RKO (cell line): ENCODE results near the gene STAP2.
A peak's percentile ranks its signal among the peaks of the same experiment; 100 is the strongest.
"Not testable (repeated sequence)": the region's sequence is repeated elsewhere in the genome, so short reads cannot be mapped to it uniquely, and the experiment has no call there.

ENCODE experiments used
- DNase-seq: peaks from one replicate; pipeline ENCODE4 v3.0.0-alpha.2; 2016; ENCODE audit warnings: low spot score

The STAP2 gene

GRCh38 chr19:4357921-4358326 is 19.3 kb upstream of the STAP2 start:
- no peak for DNase-seq

GRCh38 chr19:4357095-4357797 is 18.6 kb upstream of the STAP2 start:
- no peak for DNase-seq

DNA sequence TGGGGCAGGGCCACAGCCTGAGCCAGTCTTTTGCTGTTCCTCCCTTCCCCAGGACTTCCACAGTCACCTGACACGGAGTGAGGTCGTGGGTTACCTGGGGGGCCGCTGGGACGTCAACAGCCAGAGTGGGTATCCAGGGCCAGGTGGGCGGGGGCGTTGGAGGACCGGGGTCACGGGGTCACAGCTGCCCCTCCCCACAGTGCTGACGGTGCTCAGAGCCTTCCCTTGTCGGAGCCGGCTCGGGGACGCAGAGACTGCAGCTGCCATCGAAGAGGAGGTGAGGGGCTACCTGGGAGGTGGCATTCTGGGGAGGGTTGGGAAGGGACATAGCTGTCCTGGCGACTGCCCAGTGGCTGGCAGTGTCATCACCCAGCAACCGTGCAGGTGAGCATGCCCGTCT is 16.3 kb upstream of the STAP2 start:
- no peak for DNase-seq

DNA sequence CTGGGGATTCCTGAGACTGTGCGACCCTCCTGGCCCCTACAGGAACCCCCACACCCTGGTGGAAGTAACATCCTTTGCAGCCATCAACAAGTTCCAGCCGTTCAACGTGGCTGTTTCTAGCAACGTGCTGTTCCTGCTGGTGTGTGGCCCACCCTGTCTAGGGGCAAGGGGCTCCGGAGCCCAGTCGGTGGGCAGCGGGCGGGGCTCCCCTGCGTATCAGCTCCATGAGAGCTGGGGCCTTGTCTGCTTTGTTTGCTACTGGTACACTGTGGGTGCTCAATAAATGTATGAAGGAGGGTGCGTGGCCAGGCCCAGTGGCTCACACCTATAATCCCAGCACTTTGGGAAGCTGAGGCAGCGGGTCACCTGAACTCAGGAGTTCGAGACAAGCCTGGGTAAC is 15.7 kb upstream of the STAP2 start:
- no peak for DNase-seq

DNA sequence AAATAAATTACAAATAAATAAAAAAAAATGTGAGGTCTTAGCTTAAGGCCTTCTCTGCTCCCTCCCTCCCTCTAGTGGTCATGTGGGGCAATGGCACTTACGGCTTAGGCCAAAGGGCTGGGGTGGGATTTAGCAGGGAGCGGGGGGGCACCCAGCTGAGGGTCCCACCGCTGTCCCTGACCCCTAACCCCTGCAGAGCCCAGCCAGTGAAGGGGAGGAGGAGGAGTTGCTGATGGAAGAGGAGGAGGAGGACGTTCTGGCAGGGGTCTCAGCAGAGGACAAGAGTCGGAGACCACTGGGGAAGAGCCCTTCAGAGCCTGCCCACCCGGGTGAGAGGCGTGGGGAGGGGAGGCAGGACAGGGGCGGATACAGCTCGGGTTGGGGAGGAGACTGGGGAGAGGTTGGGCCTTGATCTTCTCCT is 14.1 kb upstream of the STAP2 start:
- peak; percentile 66 for DNase-seq

DNA sequence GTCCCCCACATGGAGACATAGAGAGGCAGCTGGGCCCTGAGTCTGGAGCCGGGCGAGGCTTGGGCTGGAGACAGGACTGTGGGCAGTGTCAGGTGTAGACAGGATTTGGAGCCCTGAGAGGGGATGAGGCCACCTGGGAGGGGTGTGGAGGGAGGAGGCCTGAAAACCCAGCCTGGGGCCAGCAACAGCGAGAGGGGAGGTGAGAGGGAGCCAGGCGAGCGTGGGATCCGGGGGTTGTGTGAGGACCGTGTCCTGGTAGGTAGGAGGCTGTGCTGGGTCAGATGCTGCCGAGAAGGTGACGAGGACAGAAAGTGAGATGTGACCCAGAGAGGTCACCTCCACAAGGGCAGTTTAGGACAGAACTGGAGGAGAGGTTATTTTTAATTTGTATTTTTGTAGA is 12.1 kb upstream of the STAP2 start:
- no peak for DNase-seq

- DNase-seq = no peak
These were observed 11.5 kb upstream of the STAP2 start for GRCh38 chr19:4350111-4350510.

GRCh38 chr19:4349225-4349624 is 10.6 kb upstream of the STAP2 start:
- DNase-seq = not testable (repeated sequence)

DNA sequence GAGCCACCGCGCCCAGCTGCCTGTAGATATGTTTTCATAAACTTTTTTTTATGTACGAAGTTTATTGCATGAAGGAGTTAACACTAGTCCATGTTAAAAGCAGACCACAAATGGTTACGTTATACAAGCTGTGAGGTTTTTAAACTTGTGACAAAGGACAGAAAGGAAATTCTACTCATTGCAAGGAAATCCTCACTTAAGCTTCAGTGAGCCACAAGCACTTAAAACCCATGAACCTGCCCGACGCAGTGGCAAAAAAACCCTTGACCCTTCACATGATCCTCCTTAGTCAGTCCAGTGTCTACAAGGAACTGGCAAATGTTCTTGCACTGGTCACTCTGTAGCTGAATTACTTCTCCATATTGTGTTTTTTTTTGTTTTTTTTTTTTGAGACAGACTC is 8.9 kb upstream of the STAP2 start:
- DNase-seq = no peak

- no peak for DNase-seq
These were observed 7.4 kb upstream of the STAP2 start for GRCh38 chr19:4346020-4346383.

GRCh38 chr19:4345342-4346019 is 6.9 kb upstream of the STAP2 start:
- no peak for DNase-seq

- peak; percentile 78 for DNase-seq
These were observed 5.0 kb upstream of the STAP2 start, which contains the start of gene MPND for GRCh38 chr19:4343370-4344307. Gene MPND, plus strand, starts transcription at chr19:4343562. Its CDS starts 32 bp downstream, at chr19:4343594.

DNA sequence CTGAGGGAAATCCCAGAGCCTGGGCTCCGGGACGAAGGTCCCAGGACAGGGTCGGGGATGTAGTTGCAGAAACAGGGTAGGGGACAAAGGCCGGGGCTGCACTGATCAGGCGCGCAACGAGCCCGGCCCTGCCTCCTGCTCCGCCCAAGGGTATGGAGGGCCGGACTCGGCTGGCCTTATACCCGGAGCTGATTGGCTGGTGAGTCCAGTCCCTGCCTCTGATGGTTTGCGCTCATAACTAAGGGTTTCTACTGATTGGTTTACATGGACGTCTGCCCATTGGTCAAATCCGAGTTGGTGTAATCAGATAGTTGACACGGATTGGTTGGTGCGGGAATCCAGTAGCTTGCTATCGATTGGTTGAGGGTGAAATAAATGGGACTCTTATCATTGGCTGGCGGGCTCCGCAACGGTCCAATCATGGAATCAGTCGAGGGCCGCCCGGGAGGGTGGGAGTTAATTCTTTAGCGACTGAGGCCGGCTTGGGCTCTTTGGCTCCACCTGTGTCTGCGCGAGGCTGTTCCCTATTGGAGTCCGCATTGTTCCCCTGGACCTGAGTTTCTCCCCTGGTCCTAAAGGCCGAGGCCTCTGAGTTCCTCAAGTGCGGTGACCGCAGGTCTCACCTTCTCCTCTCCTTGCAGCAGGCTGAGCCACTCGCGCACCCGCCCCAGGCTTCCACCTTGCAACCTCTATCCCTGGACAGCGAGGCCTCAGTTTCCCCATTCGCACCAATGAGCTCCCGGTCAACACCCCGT is 4.2 kb upstream of the STAP2 start:
- peak; percentile 100 for DNase-seq

DNA sequence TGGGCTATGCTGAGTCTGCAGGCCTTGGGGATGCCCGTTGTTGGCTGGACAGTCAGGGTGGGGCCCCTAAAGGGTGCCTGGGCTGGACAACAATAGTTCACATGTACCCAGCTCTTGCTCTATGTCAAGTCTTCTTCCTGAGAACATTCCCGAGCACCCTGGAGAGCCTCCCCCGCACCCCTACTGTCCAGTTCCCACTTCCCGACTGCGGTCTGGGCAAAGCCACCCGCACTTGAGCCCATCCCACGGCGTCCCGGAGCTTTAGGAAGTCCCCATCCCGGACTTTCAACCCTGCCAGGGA is 3.6 kb upstream of the STAP2 start:
- peak; percentile 48 for DNase-seq

- no peak for DNase-seq
These were observed 654 bp downstream of the STAP2 start for GRCh38 chr19:4337906-4338440.

DNA sequence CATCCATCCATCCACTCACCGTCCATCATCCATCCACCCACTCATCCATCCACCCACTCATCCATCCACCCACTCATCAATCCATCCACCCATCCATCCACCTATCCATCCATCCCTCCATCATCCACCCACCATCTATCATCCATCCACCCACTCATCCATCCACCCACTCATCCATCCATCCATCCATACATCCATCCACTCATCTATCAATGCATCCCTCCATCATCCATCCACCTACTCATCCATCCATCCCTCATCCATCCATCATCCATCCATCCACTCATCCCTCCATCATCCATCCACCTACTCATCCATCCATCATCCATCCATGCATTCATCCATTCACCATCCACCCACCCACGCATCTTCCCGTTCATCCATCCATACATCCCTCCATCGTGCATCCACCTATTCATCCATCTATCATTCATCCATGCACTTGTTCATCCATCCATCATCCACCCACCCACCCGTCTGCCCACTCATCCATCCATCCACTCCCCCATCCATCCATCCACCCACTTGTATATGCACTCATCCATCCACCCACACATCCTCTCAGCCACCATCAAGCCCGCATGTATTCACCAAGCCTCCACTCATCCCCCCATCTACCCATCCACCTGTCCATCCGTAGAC is 3.6 kb downstream of the STAP2 start:
- no peak for DNase-seq

- no peak for DNase-seq
These were observed 8.8 kb downstream of the STAP2 start for GRCh38 chr19:4329858-4330257.

GRCh38 chr19:4328991-4329681 is 9.5 kb downstream of the STAP2 start:
- DNase-seq = not testable (repeated sequence)

DNA sequence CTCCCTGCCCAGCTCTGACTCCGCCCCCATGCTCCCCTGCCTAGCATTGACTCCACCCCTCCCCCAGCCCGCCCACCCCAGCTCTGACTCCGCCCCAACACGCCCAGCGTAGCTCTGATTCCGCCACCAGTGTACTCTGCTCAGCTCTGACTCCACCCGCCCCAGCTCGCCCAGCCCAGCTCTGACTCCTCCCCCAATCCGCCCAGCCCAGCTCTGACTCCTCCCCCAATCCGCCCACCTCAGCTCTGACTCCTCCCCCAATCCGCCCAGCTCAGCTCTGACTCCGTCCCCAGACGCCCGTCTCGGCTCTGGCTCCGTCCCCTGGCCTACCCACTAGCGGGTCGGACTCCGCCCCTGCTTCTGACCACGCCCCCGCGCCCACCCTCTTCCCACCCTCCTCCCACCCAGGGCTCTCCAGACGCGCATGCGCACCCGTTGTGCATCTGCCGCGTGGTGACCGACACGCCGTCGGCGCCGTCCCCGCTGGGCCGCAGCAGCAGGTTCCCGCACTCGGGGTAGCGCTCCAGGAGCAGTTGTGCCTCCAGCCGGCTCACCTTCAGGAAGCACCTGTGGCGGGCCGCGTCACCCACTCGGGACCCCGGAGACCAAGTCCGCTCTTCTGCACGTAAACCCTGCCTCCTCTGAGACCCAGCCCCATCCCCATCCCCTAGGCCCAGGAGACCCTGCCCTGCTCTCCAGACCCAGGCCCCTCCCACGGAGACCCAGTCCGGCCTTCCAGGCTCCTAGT is 10.2 kb downstream of the STAP2 start:
- peak; percentile 65 for DNase-seq

- DNase-seq = no peak
These were observed 10.8 kb downstream of the STAP2 start for GRCh38 chr19:4327877-4328242.
